Neuronal stem cell (in vitro differentiated cells): Measurements from ENCODE around the gene LRRC23.

Experiments
- DNase-seq: peaks from one replicate; pipeline ENCODE4 v3.0.0-alpha.2; 2013; ENCODE audit warnings: low spot score
- H2AFZ ChIP-seq: one replicate; pipeline ENCODE4 v1.6.1; 2013; ENCODE audit warnings: mild to moderate bottlenecking, low read length, inconsistent platforms
- H2AK5ac ChIP-seq: 2 replicates; pipeline ENCODE4 v1.6.1; 2013; ENCODE audit warnings: low read depth, mild to moderate bottlenecking, inconsistent platforms, low read length, moderate library complexity, mixed read lengths
- H2BK120ac ChIP-seq: 2 replicates; pipeline ENCODE4 v1.6.1; 2013; ENCODE audit warnings: low read depth, mild to moderate bottlenecking, inconsistent platforms, low read length, moderate library complexity, mixed read lengths
- H2BK12ac ChIP-seq: one replicate; pipeline ENCODE4 v1.6.1; 2013; ENCODE audit warnings: low read length, inconsistent platforms
- H2BK15ac ChIP-seq: 2 replicates; pipeline ENCODE4 v1.6.1; 2013; ENCODE audit warnings: mild to moderate bottlenecking, low read length, inconsistent platforms, mixed read lengths
- H2BK5ac ChIP-seq: one replicate; pipeline ENCODE4 v1.6.1; 2013; ENCODE audit warnings: inconsistent platforms, mild to moderate bottlenecking, low read length, moderate library complexity
- H3K14ac ChIP-seq: one replicate; pipeline ENCODE4 v1.6.1; 2013; ENCODE audit warnings: low read length, inconsistent platforms
- H3K18ac ChIP-seq: 2 replicates; pipeline ENCODE4 v1.6.1; 2013; ENCODE audit warnings: low read length, inconsistent platforms
- H3K23ac ChIP-seq: 2 replicates; pipeline ENCODE4 v1.6.1; 2013; ENCODE audit warnings: low read depth, mild to moderate bottlenecking, mixed read lengths, low read length, inconsistent platforms; ENCODE audit not compliant: poor library complexity
- H3K27ac ChIP-seq: replicated peaks from 3 replicates; pipeline ENCODE4 v1.5.1; 2013; ENCODE audit warnings: low read length, inconsistent platforms
- H3K27me3 ChIP-seq, 3 experiments: 2 replicates each; pipeline ENCODE4 v1.6.1; 2013; ENCODE audit warnings: low read length in 3 of 3, mild to moderate bottlenecking in 2 of 3, inconsistent platforms in 1 of 3, low read depth in 1 of 3, mixed read lengths in 1 of 3, moderate library complexity in 1 of 3; ENCODE audit not compliant: control insufficient read depth in 3 of 3, insufficient read depth in 3 of 3
- H3K36me3 ChIP-seq, 2 donors: replicated peaks in 1 of 2; 2 replicates each; pipeline ENCODE4 v1.6.1; 2013; ENCODE audit warnings: low read length in 2 of 2; ENCODE audit not compliant: control insufficient read depth in 2 of 2, insufficient read depth in 2 of 2
- H3K4ac ChIP-seq: 2 replicates; pipeline ENCODE4 v1.6.1; 2013; ENCODE audit warnings: inconsistent platforms, mild to moderate bottlenecking, low read length, moderate library complexity
- H3K4me1 ChIP-seq, 2 donors: 1 replicate in 1 of 2; 2 replicates in 1 of 2; pipeline ENCODE4 v1.6.1; 2013; ENCODE audit warnings: low read length in 2 of 2, low read depth in 1 of 2; ENCODE audit not compliant: control insufficient read depth in 2 of 2, insufficient read depth in 1 of 2
- H3K4me2 ChIP-seq: one replicate; pipeline ENCODE4 v1.6.1; 2013; ENCODE audit warnings: mild to moderate bottlenecking, low read length, inconsistent platforms; ENCODE audit not compliant: insufficient read depth, poor library complexity, severe bottlenecking
- H3K4me3 ChIP-seq, 2 donors: 2 replicates each; pipeline ENCODE4 v1.5.1; 2013; ENCODE audit warnings: low read length in 2 of 2, mild to moderate bottlenecking in 2 of 2, inconsistent platforms in 1 of 2, moderate library complexity in 1 of 2
- H3K79me1 ChIP-seq: one replicate; pipeline ENCODE4 v1.6.1; 2013; ENCODE audit warnings: low read depth, mild to moderate bottlenecking, inconsistent platforms, low read length, moderate library complexity
- H3K9ac ChIP-seq: one replicate; pipeline ENCODE4 v1.6.1; 2013; ENCODE audit warnings: mild to moderate bottlenecking, low read depth, low read length, inconsistent platforms; ENCODE audit not compliant: poor library complexity
- H3K9me3 ChIP-seq, 2 donors: replicated peaks in 1 of 2; 2 replicates each; pipeline versions ENCODE3 to v1.6.1; 2013; ENCODE audit warnings: low read length in 2 of 2, mild to moderate bottlenecking in 2 of 2, inconsistent platforms in 1 of 2, low read depth in 1 of 2, mixed read lengths in 1 of 2, moderate library complexity in 1 of 2; ENCODE audit not compliant: control insufficient read depth in 2 of 2, insufficient read depth in 1 of 2
- H4K8ac ChIP-seq: one replicate; pipeline ENCODE4 v1.6.1; 2013; ENCODE audit warnings: low read depth, mild to moderate bottlenecking, inconsistent platforms, low read length, moderate library complexity
- H4K91ac ChIP-seq: one replicate; pipeline ENCODE4 v1.6.1; 2013; ENCODE audit warnings: low read length, low read depth, mild to moderate bottlenecking, inconsistent platforms; ENCODE audit not compliant: poor library complexity
- WGBS, 2 donors: extraction: QIAGEN DNeasy Blood & Tissue Kit; methylation state at CpG; one replicate each; pipeline ENCODE4 v1.1.7; 2013; ENCODE audit warnings: missing lambda C conversion rate in 2 of 2, mixed read lengths in 1 of 2; ENCODE audit not compliant: insufficient read length in 2 of 2, insufficient replicate concordance in 1 of 2; ENCODE audit errors: extremely low coverage in 2 of 2; 5-methylcytosine and 5-hydroxymethylcytosine counted together

Gene LRRC23

GRCh38 chr12:6937481-6938352, 33.1 kb downstream of the LRRC23 start:
- peak overlapping the region; percentile 80 for H2AFZ ChIP-seq
- H3K18ac ChIP-seq, result peak overlapping the region; percentile 100
- no peaks in the 10 kb centered on the region for H3K27me3 ChIP-seq
- H2BK120ac ChIP-seq, result peak overlapping the region; percentile 50
- peaks cover 3 to 6% of the 10 kb centered on the region in 2 donors for H3K4me1 ChIP-seq
- H3K27ac ChIP-seq, result peak overlapping the region; percentile 95
- H3K4me2 ChIP-seq, result peak overlapping the region; percentile 66
- H2BK15ac ChIP-seq, result peak overlapping the region; percentile 52
- peak overlapping the region; percentile 51 to 78 for H3K4me3 ChIP-seq
- WGBS, 2 donors, result no CpG with 5 or more reads among the region's 80 CpGs
- DNase-seq, result peak; percentile 95
- peak overlapping the region; percentile 98 for H4K91ac ChIP-seq
- H3K14ac ChIP-seq, result peak overlapping the region; percentile 86
- H3K4ac ChIP-seq, result peak overlapping the region; percentile 86
- peak overlapping the region; percentile 99 for H2BK5ac ChIP-seq
- peak overlapping the region; percentile 94 for H3K9ac ChIP-seq
- no peak overlapping the region for H2BK12ac ChIP-seq
- H3K36me3 ChIP-seq, result peaks cover 55 to 88% of the 10 kb centered on the region in 2 donors
- peak overlapping the region; percentile 98 for H2AK5ac ChIP-seq
- peak overlapping the region; percentile 90 for H4K8ac ChIP-seq
- H3K9me3 ChIP-seq, result no peaks in the 10 kb centered on the region
- peaks cover 16% of the 10 kb centered on the region for H3K79me1 ChIP-seq
- peak overlapping the region; percentile 100 for H3K23ac ChIP-seq

DNA sequence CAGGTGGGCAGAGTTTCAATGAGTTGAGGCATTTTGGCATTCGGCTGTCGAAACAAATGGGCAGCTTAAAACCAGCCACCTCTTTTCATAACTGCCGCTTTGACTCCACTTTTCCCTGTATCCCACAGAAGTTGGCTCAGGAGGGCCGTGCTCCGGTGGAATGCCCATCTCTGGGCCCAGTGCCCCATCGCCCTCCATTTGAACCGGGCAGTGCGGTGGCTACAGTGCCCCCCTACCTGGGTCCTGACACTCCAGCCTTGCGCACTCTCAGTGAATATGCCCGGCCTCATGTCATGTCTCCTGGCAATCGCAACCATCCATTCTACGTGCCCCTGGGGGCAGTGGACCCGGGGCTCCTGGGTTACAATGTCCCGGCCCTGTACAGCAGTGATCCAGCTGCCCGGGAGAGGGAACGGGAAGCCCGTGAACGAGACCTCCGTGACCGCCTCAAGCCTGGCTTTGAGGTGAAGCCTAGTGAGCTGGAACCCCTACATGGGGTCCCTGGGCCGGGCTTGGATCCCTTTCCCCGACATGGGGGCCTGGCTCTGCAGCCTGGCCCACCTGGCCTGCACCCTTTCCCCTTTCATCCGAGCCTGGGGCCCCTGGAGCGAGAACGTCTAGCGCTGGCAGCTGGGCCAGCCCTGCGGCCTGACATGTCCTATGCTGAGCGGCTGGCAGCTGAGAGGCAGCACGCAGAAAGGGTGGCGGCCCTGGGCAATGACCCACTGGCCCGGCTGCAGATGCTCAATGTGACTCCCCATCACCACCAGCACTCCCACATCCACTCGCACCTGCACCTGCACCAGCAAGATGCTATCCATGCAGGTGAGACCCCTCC, 34.0 kb downstream of the LRRC23 start:
- H3K9ac ChIP-seq, result peak overlapping the region; percentile 94
- peak overlapping the region; percentile 100 for H3K23ac ChIP-seq
- H3K14ac ChIP-seq, result peak overlapping the region; percentile 77
- no CpG with 5 or more reads among the region's 32 CpGs for WGBS, 2 donors
- peak overlapping the region; percentile 69 for H3K18ac ChIP-seq
- DNase-seq, result no peak
- no peak overlapping the region for H2AFZ ChIP-seq
- peaks cover 3 to 6% of the 10 kb centered on the region in 2 donors for H3K4me1 ChIP-seq
- H2AK5ac ChIP-seq, result peak overlapping the region; percentile 95
- H2BK15ac ChIP-seq, result peak overlapping the region; percentile 52
- peak overlapping the region; percentile 99 for H2BK5ac ChIP-seq
- H2BK12ac ChIP-seq, result no peak overlapping the region
- peak overlapping the region; percentile 66 for H3K4me2 ChIP-seq
- no peak overlapping the region for H2BK120ac ChIP-seq
- H3K4me3 ChIP-seq, result peak overlapping the region; percentile 51 to 78
- H3K4ac ChIP-seq, result peak overlapping the region; percentile 13
- H3K36me3 ChIP-seq, result peaks cover 52 to 80% of the 10 kb centered on the region in 2 donors
- H3K9me3 ChIP-seq, result no peaks in the 10 kb centered on the region
- H3K79me1 ChIP-seq, result peaks cover 15% of the 10 kb centered on the region
- H3K27me3 ChIP-seq, result no peaks in the 10 kb centered on the region
- peak overlapping the region; percentile 40 for H4K91ac ChIP-seq
- peak overlapping the region; percentile 17 for H4K8ac ChIP-seq
- H3K27ac ChIP-seq, result peak overlapping the region; percentile 95

- no CpG with 5 or more reads among the region's 2 CpGs for WGBS, 2 donors
- H3K4me1 ChIP-seq, result peaks cover 3 to 6% of the 10 kb centered on the region in 2 donors
- no peak overlapping the region for H2BK12ac ChIP-seq
Observed at GRCh38 chr12:6939191-6939540, 34.5 kb downstream of the LRRC23 start.

More at GRCh38 chr12:6939191-6939540, 34.5 kb downstream of the LRRC23 start:
- no peak overlapping the region for H2AK5ac ChIP-seq
- no peak overlapping the region for H2BK15ac ChIP-seq
- no peak overlapping the region for H3K4ac ChIP-seq
- H3K9me3 ChIP-seq, result no peaks in the 10 kb centered on the region
- H3K4me3 ChIP-seq, result no peak overlapping the region
- no peak overlapping the region for H2BK5ac ChIP-seq
- no peak overlapping the region for H2BK120ac ChIP-seq
- peak overlapping the region; percentile 17 for H3K27ac ChIP-seq
- peak overlapping the region; percentile 17 for H4K8ac ChIP-seq
- peaks cover 15% of the 10 kb centered on the region for H3K79me1 ChIP-seq
- H3K36me3 ChIP-seq, result peaks cover 47 to 74% of the 10 kb centered on the region in 2 donors
- H4K91ac ChIP-seq, result no peak overlapping the region
- no peak overlapping the region for H2AFZ ChIP-seq
- no peak overlapping the region for H3K9ac ChIP-seq
- H3K27me3 ChIP-seq, result no peaks in the 10 kb centered on the region
- H3K18ac ChIP-seq, result no peak overlapping the region
- no peak overlapping the region for H3K4me2 ChIP-seq
- peak overlapping the region; percentile 100 for H3K23ac ChIP-seq
- H3K14ac ChIP-seq, result no peak overlapping the region
- DNase-seq, result no peak
